Iris pigment epithelial cell (primary cell): ENCODE measurements around the gene OSBPL6.
"Not testable (repeated sequence)": the region's sequence is repeated elsewhere in the genome, so short reads cannot be mapped to it uniquely, and the experiment has no call there.

Experiments used
- DNase-seq: peaks from one replicate; pipeline ENCODE4 v3.0.0-alpha.2; 2011; ENCODE audit warnings: low read depth

The OSBPL6 gene

GRCh38 chr2:178193823-178194599 is at the start of gene OSBPL6:
OSBPL6 (plus strand) TSS chr2:178194512; CDS start chr2:178306185, 111,673 bp downstream.
- peak; percentile 85 for DNase-seq

- peak; percentile 34 for DNase-seq
Measured at GRCh38 chr2:178152033-178152432, 42.3 kb upstream of the OSBPL6 start.

- DNase-seq, result no peak
Measured at GRCh38 chr2:178152542-178152941, 41.8 kb upstream of the OSBPL6 start.

- no peak for DNase-seq
Measured at GRCh38 chr2:178152977-178153376, 41.3 kb upstream of the OSBPL6 start.

GRCh38 chr2:178153878-178154277 is 40.4 kb upstream of the OSBPL6 start:
- DNase-seq, result not testable (repeated sequence)

- no peak for DNase-seq
Measured at GRCh38 chr2:178155524-178155923, 38.8 kb upstream of the OSBPL6 start.

- DNase-seq, result no peak
Measured at GRCh38 chr2:178157574-178157973, 36.7 kb upstream of the OSBPL6 start.

- no peak for DNase-seq
Measured at GRCh38 chr2:178159966-178160365, 34.3 kb upstream of the OSBPL6 start.

- no peak for DNase-seq
Measured at GRCh38 chr2:178160601-178161000, 33.7 kb upstream of the OSBPL6 start.

GRCh38 chr2:178163395-178163794 is 30.9 kb upstream of the OSBPL6 start:
- DNase-seq, result peak; percentile 20

GRCh38 chr2:178163911-178164310 is 30.4 kb upstream of the OSBPL6 start:
- DNase-seq, result no peak

GRCh38 chr2:178173657-178174056 is 20.7 kb upstream of the OSBPL6 start:
- no peak for DNase-seq

- DNase-seq, result peak; percentile 49
Measured at GRCh38 chr2:178177066-178177679, 17.1 kb upstream of the OSBPL6 start.

- not testable (repeated sequence) for DNase-seq
Measured at GRCh38 chr2:178180648-178181047, 13.7 kb upstream of the OSBPL6 start.

GRCh38 chr2:178187861-178188260 is 6.5 kb upstream of the OSBPL6 start:
- no peak for DNase-seq

- no peak for DNase-seq
Measured at GRCh38 chr2:178188466-178188865, 5.8 kb upstream of the OSBPL6 start.

- DNase-seq, result no peak
Measured at GRCh38 chr2:178191004-178191508, 3.3 kb upstream of the OSBPL6 start.

GRCh38 chr2:178191511-178191910 is 2.8 kb upstream of the OSBPL6 start:
- no peak for DNase-seq

GRCh38 chr2:178193496-178193822 is 853 bp upstream of the OSBPL6 start:
- DNase-seq, result no peak

GRCh38 chr2:178194600-178195389 is 483 bp downstream of the OSBPL6 start:
- DNase-seq, result peak; percentile 60

- no peak for DNase-seq
Measured at GRCh38 chr2:178195390-178196166, 1.3 kb downstream of the OSBPL6 start.

GRCh38 chr2:178197791-178198190 is 3.5 kb downstream of the OSBPL6 start:
- DNase-seq, result no peak
